Keratinocyte (primary cell): ENCODE results near the gene PDILT. TPM values are rescaled to one million over a fixed set of nuclear protein-coding genes. Genes with fewer than 3 reads are reported as not detected.

Source experiments
- DNase-seq: peaks from one replicate; pipeline ENCODE4 v3.0.0-alpha.2; 2011; ENCODE audit warnings: low read depth, missing footprints, low spot score
- FAIRE-seq: peaks from 2 replicates; lab custom pipeline; 2011; peaks lifted over from hg19 to GRCh38; lab: Jason Lieb, UNC
- H2AFZ ChIP-seq: 2 replicates; pipeline ENCODE4 v1.6.0; 2012; ENCODE audit warnings: low read length, control low read depth, inconsistent platforms; ENCODE audit not compliant: control insufficient read depth
- H3K27ac ChIP-seq: 2 replicates; pipeline ENCODE4 v1.5.1; 2011; ENCODE audit warnings: low read length; ENCODE audit not compliant: control insufficient read depth, insufficient read depth
- H3K27me3 ChIP-seq: 3 replicates; pipeline ENCODE4 v1.6.0; 2011; ENCODE audit warnings: low read length; ENCODE audit not compliant: control insufficient read depth, insufficient read depth; ENCODE audit errors: extremely low read depth
- H3K36me3 ChIP-seq, 2 experiments: 2 replicates in 1 of 2; 3 replicates in 1 of 2; pipeline ENCODE4 v1.5.1; 2011; ENCODE audit warnings: low read length in 2 of 2, mild to moderate bottlenecking in 1 of 2; ENCODE audit not compliant: control insufficient read depth in 2 of 2, insufficient read depth in 2 of 2; ENCODE audit errors: extremely low read depth in 1 of 2
- H3K4me1 ChIP-seq: 3 replicates; pipeline ENCODE4 v1.5.1; 2011; ENCODE audit warnings: low read length; ENCODE audit not compliant: control insufficient read depth, insufficient read depth; ENCODE audit errors: extremely low read depth
- H3K4me2 ChIP-seq: 3 replicates; pipeline ENCODE4 v1.6.0; 2011; ENCODE audit warnings: low read depth, low read length; ENCODE audit not compliant: control insufficient read depth, insufficient read depth; ENCODE audit errors: extremely low read depth
- H3K4me3 ChIP-seq, 3 experiments: fragments of 200-600 bp in 1 of 3; sonication (generic) in 1 of 3; 2 replicates in 2 of 3; 3 replicates in 1 of 3; pipeline ENCODE4 v1.5.1; 2011 to 2016; ENCODE audit warnings: low read length in 3 of 3, mild to moderate bottlenecking in 3 of 3, control low read depth in 2 of 3, inconsistent platforms in 1 of 3, low read depth in 1 of 3, mixed read lengths in 1 of 3, mixed run types in 1 of 3, moderate library complexity in 1 of 3; ENCODE audit not compliant: control insufficient read depth in 2 of 3, insufficient read depth in 2 of 3; ENCODE audit errors: extremely low read depth in 1 of 3
- H3K79me2 ChIP-seq: 2 replicates; pipeline ENCODE4 v1.6.0; 2012; ENCODE audit warnings: low read length; ENCODE audit not compliant: control insufficient read depth, insufficient read depth
- H3K9ac ChIP-seq: 3 replicates; pipeline ENCODE4 v1.6.0; 2011; ENCODE audit warnings: low read length; ENCODE audit not compliant: control insufficient read depth, insufficient read depth; ENCODE audit errors: extremely low read depth
- H3K9me1 ChIP-seq: 3 replicates; pipeline ENCODE4 v1.6.0; 2011; ENCODE audit warnings: low read length; ENCODE audit not compliant: control insufficient read depth, insufficient read depth; ENCODE audit errors: extremely low read depth
- H3K9me3 ChIP-seq: 2 replicates; pipeline ENCODE4 v1.5.1; 2012; ENCODE audit warnings: low read depth, low read length; ENCODE audit not compliant: control insufficient read depth
- H4K20me1 ChIP-seq: 3 replicates; pipeline ENCODE4 v1.6.0; 2011; ENCODE audit warnings: low read length; ENCODE audit not compliant: control insufficient read depth, insufficient read depth; ENCODE audit errors: extremely low read depth
- EZH2 ChIP-seq: IDR thresholded peaks from one replicate; pipeline ENCODE4 v1.6.1; 2012; ENCODE audit warnings: inconsistent platforms, mild to moderate bottlenecking, low read length, moderate library complexity
- dilution Hi-C: fragments of 300-500 bp; cut with MboI; formaldehyde crosslinking; loops from one replicate; pipeline ENCODE4 v1.7.0; 2020; ENCODE audit warnings: low sequenced_read_pairs; ENCODE audit not compliant: extremely low pct_ligation_motif_present
- polyA plus RNA-seq, 5 experiments: library from polyadenylated mRNA; depleted of rRNA in 3 of 5; stranded (reverse) in 3 of 5; stranded (forward) in 1 of 5; unstranded in 1 of 5; fragments of >200 nt; gene quantifications; 1 replicate in 1 of 5; 2 replicates in 3 of 5; 3 replicates in 1 of 5; pipeline versions ENCODE4 v1.2.1 to v1.2.3, GENCODE V29; 2011 to 2012; ENCODE audit warnings: missing spikeins in 2 of 5, low read depth in 1 of 5, low replicate concordance in 1 of 5
- TF ChIP-seq, protein P1 (sequence below), 3 experiments: IDR thresholded peaks in 1 of 3; conservative IDR thresholded peaks in 1 of 3; optimal IDR thresholded peaks in 1 of 3; 2 replicates in 2 of 3; 3 replicates in 1 of 3; pipeline versions ENCODE3 to v1.5.1; 2011; ENCODE audit warnings: low read length in 3 of 3, mild to moderate bottlenecking in 3 of 3, moderate library complexity in 2 of 3, control low read depth in 1 of 3, inconsistent platforms in 1 of 3; ENCODE audit not compliant: insufficient read depth in 2 of 3; ENCODE audit errors: extremely low read depth in 1 of 3

Gene PDILT
- polyA plus RNA-seq, 1 donor (not counting 4 experiments of a cell fraction or from before 2014, with no cell fraction given) = not detected

DNA sequence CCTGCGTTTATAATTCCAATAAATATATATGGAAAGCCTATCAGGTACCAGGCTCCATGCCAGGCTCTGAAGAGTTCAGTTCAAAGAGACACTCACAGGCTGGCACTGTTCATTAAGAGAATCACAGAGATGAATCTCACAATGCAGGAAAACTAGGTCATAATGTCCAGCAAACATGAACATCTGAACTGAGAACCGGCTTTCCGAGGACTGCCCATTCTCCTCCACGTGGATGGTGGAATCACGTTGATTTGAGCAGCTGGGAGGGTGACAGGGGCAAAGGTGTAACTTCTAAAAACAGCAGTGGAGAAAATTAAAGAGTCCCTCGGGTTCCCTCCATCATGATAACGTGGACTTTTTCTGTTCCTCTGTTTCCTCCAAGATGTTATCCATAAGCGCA is 87.4 kb downstream of the PDILT start:
- TF ChIP-seq, protein P1, sequence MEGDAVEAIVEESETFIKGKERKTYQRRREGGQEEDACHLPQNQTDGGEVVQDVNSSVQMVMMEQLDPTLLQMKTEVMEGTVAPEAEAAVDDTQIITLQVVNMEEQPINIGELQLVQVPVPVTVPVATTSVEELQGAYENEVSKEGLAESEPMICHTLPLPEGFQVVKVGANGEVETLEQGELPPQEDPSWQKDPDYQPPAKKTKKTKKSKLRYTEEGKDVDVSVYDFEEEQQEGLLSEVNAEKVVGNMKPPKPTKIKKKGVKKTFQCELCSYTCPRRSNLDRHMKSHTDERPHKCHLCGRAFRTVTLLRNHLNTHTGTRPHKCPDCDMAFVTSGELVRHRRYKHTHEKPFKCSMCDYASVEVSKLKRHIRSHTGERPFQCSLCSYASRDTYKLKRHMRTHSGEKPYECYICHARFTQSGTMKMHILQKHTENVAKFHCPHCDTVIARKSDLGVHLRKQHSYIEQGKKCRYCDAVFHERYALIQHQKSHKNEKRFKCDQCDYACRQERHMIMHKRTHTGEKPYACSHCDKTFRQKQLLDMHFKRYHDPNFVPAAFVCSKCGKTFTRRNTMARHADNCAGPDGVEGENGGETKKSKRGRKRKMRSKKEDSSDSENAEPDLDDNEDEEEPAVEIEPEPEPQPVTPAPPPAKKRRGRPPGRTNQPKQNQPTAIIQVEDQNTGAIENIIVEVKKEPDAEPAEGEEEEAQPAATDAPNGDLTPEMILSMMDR (optimal IDR thresholded peaks at IDR 0.05 in 1 of 3, IDR thresholded peaks at IDR 0.05 in 1 of 3, conservative IDR thresholded peaks at IDR 0.05 in 1 of 3; ENCODE audit: extremely low read depth in 1 of 3, insufficient read depth in 2 of 3, low read length in 3 of 3) = no peak
- TF ChIP-seq EZH2 = no peak
- Histone ChIP-seq H3K36me3 (no peaks in the 10 kb centered on the region), H3K9me3 (no peaks in the 10 kb centered on the region), H3K4me2 (no peak overlapping the region), H3K4me3 (no peak overlapping the region), H3K9ac (no peak overlapping the region), H2AFZ (no peak overlapping the region), H3K79me2 (no peaks in the 10 kb centered on the region), H3K9me1 (no peaks in the 10 kb centered on the region), H3K4me1 (no peaks in the 10 kb centered on the region), H4K20me1 (no peaks in the 10 kb centered on the region), H3K27ac (no peak overlapping the region), H3K27me3 (no peaks in the 10 kb centered on the region)
- no peak for FAIRE-seq
- dilution Hi-C loops = no loop called here
- DNase-seq = no peak

DNA sequence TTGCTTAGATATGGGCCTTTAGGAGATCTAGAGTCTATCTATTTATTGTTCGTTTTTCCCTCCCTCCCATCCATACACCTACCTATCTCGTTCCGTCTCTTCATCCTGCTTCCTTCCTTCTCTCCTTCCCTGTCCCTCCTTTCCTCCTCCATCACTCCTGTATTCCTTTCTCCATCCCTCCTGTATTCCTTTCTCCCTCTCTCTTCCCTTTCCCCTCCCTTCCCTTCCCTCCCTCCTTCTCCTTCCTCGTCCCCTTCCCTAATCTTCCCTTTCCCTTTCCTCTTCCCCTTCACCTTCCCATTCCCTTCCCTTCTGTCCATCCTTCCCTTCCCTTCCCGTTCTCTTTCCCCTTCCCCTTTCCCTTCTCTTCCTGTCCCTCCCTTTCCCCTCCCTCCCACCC is 87.8 kb downstream of the PDILT start:
- no peak for DNase-seq
- no peaks in the 10 kb centered on the region for H3K36me3 ChIP-seq
- no peaks in the 10 kb centered on the region for H3K9me3 ChIP-seq
- no peak overlapping the region for H2AFZ ChIP-seq
- no peak for TF ChIP-seq EZH2
- TF ChIP-seq, protein P1 (optimal IDR thresholded peaks at IDR 0.05 in 1 of 3, IDR thresholded peaks at IDR 0.05 in 1 of 3, conservative IDR thresholded peaks at IDR 0.05 in 1 of 3; ENCODE audit: extremely low read depth in 1 of 3, insufficient read depth in 2 of 3, low read length in 3 of 3) = no peak
- no peaks in the 10 kb centered on the region for H3K9me1 ChIP-seq
- FAIRE-seq = no peak
- no peaks in the 10 kb centered on the region for H3K27me3 ChIP-seq
- no peak overlapping the region for H3K4me2 ChIP-seq
- no peak overlapping the region for H3K4me3 ChIP-seq
- H3K27ac ChIP-seq = no peak overlapping the region
- dilution Hi-C loops = no loop called here
- H4K20me1 ChIP-seq = no peaks in the 10 kb centered on the region
- H3K79me2 ChIP-seq = no peaks in the 10 kb centered on the region
- H3K9ac ChIP-seq = no peak overlapping the region
- no peaks in the 10 kb centered on the region for H3K4me1 ChIP-seq
